Measurements from ENCODE around the gene NEUROD6. TPM values are rescaled to one million over a fixed set of nuclear protein-coding genes. Genes with fewer than 3 reads are reported as not detected.

The NEUROD6 gene
- total RNA-seq, 3 donors from 2014 or later: not detected

DNA sequence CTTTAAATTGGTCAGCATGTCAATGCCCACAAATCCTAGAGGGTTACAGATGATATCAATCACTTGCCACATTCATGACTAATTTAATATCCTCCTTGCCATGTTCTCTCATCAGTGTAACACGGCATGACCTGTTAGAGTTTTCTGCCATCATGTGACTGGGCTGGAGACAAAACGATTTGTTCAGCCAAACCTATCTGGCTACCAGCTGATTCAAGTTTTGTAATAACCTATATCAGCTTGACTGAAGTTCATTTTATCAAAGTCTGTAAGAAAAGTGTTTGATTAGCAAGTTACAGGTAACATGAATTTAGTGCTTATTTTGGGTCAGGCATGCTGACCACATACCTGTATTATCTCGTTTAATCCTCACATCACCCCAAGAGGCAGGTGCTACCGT is 25.7 kb downstream of the NEUROD6 start:
- no peaks in the 10 kb centered on the region for H3K36me3 Mint-ChIP-seq (ENCODE audit: insufficient read depth)
- no peak for ATAC-seq
- H3K9me3 Mint-ChIP-seq: no peaks in the 10 kb centered on the region
- no peaks in the 10 kb centered on the region for H3K4me1 Mint-ChIP-seq (ENCODE audit: low read depth)
- no peaks in the 10 kb centered on the region for H3K27me3 Mint-ChIP-seq (ENCODE audit: low read depth)
- no peak overlapping the region for H3K4me3 Mint-ChIP-seq
- DNase-seq: no peak

DNA sequence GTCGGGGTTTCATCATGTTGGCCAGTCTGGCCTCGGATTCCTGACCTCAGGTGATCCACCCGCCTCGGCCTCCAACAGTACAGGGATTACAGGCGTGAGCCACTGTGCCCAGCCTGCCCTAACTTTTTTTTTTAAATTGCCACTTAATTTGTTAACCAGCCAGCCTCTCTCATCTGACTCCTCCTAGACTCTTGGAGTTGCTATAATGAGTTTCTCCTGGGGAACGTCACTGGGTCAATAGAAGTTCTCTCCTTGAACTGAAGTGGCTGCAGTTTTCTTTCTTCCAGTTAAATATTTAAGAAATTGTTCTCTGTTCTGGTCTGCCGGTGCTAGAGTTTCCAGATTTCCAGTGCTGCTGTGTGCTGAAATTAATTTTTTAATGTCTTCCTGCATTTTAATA is 27.6 kb downstream of the NEUROD6 start:
- ATAC-seq: no peak
- Mint-ChIP-seq H3K9me3 (no peaks in the 10 kb centered on the region), H3K4me1 (ENCODE audit: low read depth) (no peaks in the 10 kb centered on the region), H3K4me3 (no peak overlapping the region), H3K27me3 (ENCODE audit: low read depth) (no peaks in the 10 kb centered on the region), H3K36me3 (ENCODE audit: insufficient read depth) (no peaks in the 10 kb centered on the region)
- DNase-seq: no peak

DNA sequence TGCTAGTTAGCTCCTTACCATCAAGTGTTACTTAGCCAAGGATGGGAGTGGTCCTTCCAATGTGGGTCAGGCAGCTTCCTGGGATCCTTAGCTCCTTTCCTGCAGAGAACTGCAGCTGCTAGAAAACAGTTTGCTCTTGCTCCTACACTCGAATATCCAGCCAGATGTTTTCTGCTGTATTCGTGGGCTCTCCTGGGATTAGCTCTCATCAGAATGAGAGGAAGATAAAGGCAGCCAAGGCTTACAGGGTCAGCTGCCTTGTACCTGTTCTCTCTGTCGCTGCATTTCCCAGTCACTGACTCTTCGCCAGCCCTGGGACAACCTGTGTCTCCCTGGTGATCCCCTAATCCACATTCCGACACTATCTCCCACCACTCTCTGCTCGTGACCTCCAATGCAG is 29.0 kb downstream of the NEUROD6 start:
- no peaks in the 10 kb centered on the region for H3K36me3 Mint-ChIP-seq (ENCODE audit: insufficient read depth)
- H3K4me1 Mint-ChIP-seq (ENCODE audit: low read depth): no peaks in the 10 kb centered on the region
- H3K27me3 Mint-ChIP-seq (ENCODE audit: low read depth): no peaks in the 10 kb centered on the region
- H3K4me3 Mint-ChIP-seq: no peak overlapping the region
- no peak for ATAC-seq
- DNase-seq: no peak
- H3K9me3 Mint-ChIP-seq: no peaks in the 10 kb centered on the region

DNA sequence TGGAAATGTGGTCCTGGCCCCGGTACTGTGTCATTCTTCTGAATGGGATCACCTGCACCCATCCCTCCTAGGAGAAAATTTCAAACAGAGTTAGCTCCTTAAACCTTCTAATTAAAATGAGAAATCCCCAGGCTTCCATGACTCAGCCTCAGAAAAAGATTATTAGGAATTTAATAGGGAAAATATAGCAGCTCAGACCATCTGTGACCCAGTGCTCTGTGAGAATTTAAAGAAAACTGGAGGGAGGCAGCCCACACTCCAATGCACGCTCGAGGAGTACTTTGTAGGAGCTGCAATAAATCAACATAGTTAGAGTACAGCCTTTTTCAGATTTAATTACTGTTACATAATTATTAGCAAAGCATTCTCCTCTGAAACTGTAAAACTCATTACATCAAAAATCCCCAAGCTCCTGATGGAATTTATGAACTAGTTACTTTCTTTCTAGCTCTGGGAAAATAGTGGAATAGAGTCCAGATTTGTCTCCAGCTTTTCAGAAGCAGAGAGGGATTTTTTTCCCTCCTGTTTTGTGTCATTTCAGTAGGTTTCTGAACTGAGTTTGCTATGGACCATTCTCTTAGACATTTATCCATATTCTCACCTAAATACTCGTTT is 30.1 kb downstream of the NEUROD6 start:
- ATAC-seq (no peak), DNase-seq (no peak)
- no peak overlapping the region for H3K4me3 Mint-ChIP-seq
- no peaks in the 10 kb centered on the region for H3K27me3 Mint-ChIP-seq (ENCODE audit: low read depth)
- H3K4me1 Mint-ChIP-seq (ENCODE audit: low read depth): no peaks in the 10 kb centered on the region
- H3K36me3 Mint-ChIP-seq (ENCODE audit: insufficient read depth): no peaks in the 10 kb centered on the region
- peaks cover 3% of the 10 kb centered on the region for H3K9me3 Mint-ChIP-seq

DNA sequence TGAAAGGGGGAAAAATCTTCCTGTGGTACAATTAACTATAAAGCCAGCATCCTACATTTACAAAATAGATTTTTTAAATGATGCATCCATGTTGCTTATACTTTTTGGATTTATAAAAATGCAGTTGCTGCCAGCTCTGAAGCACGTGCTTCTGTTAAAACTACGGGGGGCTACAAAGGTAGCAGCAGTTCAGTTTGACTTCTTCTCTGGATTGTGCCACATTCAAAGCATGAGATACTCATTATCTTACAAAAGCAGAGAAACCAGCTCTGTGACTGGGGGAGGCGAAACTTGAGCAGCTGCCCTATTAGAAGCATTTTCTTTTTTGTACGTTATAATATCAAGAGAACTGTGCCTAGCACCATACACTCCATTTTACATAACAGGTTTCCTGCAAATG is 31.1 kb downstream of the NEUROD6 start:
- DNase-seq (no peak), ATAC-seq (no peak)
- Mint-ChIP-seq H3K4me1 (ENCODE audit: low read depth) (no peaks in the 10 kb centered on the region), H3K27me3 (ENCODE audit: low read depth) (no peaks in the 10 kb centered on the region), H3K9me3 (peaks cover 3% of the 10 kb centered on the region), H3K4me3 (no peak overlapping the region), H3K36me3 (ENCODE audit: insufficient read depth) (no peaks in the 10 kb centered on the region)

DNA sequence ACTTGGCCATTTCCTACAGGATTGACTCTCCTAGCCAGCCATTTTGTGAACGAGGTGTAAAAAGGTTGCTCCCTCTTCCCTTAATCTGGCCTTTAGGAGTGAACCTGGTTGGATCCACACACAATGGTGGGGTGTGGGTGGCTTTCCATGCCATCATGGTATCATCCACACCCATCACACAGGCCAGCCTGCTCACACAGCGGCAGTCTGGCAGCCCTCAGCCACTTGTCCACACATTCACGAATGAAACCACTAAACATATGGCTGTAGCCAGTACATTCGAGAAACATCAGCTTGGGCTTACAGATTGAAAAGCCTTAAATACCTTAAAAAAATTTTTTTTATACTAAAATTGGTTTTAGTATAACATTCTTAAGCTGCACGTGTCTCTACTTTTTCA is 31.9 kb downstream of the NEUROD6 start:
- H3K9me3 Mint-ChIP-seq: peaks cover 3% of the 10 kb centered on the region
- no peaks in the 10 kb centered on the region for H3K27me3 Mint-ChIP-seq (ENCODE audit: low read depth)
- H3K36me3 Mint-ChIP-seq (ENCODE audit: insufficient read depth): no peaks in the 10 kb centered on the region
- DNase-seq: no peak
- no peak overlapping the region for H3K4me3 Mint-ChIP-seq
- ATAC-seq: no peak
- no peaks in the 10 kb centered on the region for H3K4me1 Mint-ChIP-seq (ENCODE audit: low read depth)

DNA sequence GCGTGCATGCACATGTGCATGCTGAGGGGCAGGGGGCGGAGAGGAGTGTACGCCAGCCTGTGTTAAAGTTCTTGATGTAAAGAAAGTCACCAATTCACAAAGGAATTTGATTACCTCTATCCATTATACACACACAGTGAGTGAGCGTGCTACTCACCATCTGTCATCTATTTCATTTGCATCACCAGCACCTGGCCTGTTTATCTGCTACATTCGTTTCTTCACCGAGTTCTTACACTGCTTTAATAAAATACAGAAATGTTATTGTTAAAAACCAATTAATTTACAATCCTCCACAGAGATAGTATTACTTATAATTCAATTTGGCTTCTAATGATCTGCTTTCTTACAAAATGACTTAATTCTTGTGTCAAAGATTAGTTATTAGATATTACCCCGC is 32.6 kb downstream of the NEUROD6 start:
- no peak for ATAC-seq
- DNase-seq: no peak
- Mint-ChIP-seq H3K4me3 (no peak overlapping the region), H3K27me3 (ENCODE audit: low read depth) (no peaks in the 10 kb centered on the region), H3K36me3 (ENCODE audit: insufficient read depth) (no peaks in the 10 kb centered on the region), H3K9me3 (peaks cover 3% of the 10 kb centered on the region), H3K4me1 (ENCODE audit: low read depth) (no peaks in the 10 kb centered on the region)

DNA sequence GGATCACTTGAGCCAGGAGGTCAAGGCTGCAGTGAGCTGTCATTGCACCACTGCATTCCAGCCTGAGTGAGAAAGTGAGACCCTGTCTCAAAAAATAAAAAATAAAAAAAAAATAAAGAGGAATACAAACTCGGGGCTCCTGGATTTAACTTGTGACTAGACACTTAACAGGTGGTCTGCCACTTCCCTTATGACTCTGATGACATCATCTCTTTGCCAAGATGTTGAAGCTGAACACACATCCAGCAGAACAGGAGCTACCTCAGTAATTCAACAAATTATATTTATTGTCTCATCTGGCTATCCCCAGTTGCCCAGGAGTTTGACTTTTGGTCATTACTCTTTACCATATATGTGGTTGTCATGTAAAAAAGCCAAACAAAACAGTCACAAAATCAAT is 35.3 kb downstream of the NEUROD6 start:
- H3K36me3 Mint-ChIP-seq (ENCODE audit: insufficient read depth): no peaks in the 10 kb centered on the region

DNA sequence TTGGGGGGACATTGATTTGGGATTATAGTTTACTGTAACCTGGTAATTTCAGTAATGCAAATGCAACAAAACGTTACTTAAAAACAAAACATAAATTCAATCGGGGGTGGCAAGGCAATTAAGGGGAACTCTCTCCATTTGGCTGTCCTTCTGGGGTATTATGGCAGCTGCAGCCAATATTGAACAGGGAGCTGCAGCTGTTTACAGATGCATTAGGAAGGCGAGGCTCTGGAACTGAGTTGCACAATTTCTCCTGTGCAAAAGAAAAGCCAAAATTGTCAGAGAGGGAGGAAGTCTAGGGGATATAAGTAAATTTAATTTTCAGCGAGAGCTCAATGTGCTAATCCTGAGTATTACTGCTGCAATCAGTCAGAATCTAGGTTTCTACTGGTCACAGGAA is 36.1 kb downstream of the NEUROD6 start:
- no peaks in the 10 kb centered on the region for H3K27me3 Mint-ChIP-seq (ENCODE audit: low read depth)
- no peak for DNase-seq
- no peak for ATAC-seq
- no peak overlapping the region for H3K4me3 Mint-ChIP-seq
- no peaks in the 10 kb centered on the region for H3K4me1 Mint-ChIP-seq (ENCODE audit: low read depth)
- peaks cover 3% of the 10 kb centered on the region for H3K9me3 Mint-ChIP-seq
- H3K36me3 Mint-ChIP-seq (ENCODE audit: insufficient read depth): no peaks in the 10 kb centered on the region

More for the DNA sequence above, 35.3 kb downstream of the NEUROD6 start:
- DNase-seq (no peak), ATAC-seq (no peak)
- Mint-ChIP-seq H3K4me3 (no peak overlapping the region), H3K9me3 (peaks cover 3% of the 10 kb centered on the region), H3K4me1 (ENCODE audit: low read depth) (no peaks in the 10 kb centered on the region), H3K27me3 (ENCODE audit: low read depth) (no peaks in the 10 kb centered on the region)

DNA sequence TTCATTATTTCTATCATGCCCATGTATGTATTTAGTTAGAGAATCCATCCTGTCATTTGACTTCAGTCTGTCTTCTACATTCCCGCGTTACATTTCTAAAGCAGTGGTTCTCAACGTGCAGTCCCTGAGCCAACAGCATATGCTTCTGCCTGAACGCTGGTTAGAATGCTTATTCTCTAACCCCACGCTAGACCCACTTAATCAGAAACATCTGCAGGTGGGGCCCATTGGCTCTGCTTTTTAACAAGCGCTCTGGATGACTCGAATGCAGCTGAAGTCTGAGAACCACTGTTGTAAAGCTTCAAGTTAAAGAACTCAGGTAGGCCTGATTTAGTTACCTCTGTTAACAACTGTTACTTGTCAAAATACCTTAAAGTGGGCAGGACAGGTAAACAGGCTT is 38.2 kb downstream of the NEUROD6 start:
- peaks cover 3% of the 10 kb centered on the region for H3K9me3 Mint-ChIP-seq
- ATAC-seq (no peak), DNase-seq (no peak)
- no peaks in the 10 kb centered on the region for H3K4me1 Mint-ChIP-seq (ENCODE audit: low read depth)
- H3K27me3 Mint-ChIP-seq (ENCODE audit: low read depth): no peaks in the 10 kb centered on the region
- no peaks in the 10 kb centered on the region for H3K36me3 Mint-ChIP-seq (ENCODE audit: insufficient read depth)
- no peak overlapping the region for H3K4me3 Mint-ChIP-seq

DNA sequence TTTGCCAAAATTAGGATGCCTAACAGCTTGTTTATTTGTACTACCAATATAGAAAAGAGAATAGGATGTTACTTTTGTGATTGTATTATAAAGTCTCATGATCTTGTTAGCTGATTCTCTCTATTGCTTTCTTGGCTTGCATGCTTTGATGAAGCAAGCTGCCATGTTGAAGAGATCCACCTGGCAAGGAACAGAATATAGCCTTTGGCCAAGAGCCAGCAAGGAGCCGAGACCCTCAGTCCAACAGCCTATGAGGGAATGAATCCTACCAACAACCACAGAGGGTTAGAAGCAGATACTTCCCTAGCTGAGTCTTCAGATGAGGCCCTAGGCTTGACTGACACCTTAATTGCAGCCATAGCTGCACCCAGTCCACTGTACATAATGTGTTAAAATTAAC is 41.2 kb downstream of the NEUROD6 start:
- Mint-ChIP-seq H3K36me3 (ENCODE audit: insufficient read depth) (no peaks in the 10 kb centered on the region), H3K4me1 (ENCODE audit: low read depth) (no peaks in the 10 kb centered on the region), H3K4me3 (no peak overlapping the region), H3K27me3 (ENCODE audit: low read depth) (no peaks in the 10 kb centered on the region), H3K9me3 (peaks cover 2% of the 10 kb centered on the region)
- no peak for DNase-seq
- no peak for ATAC-seq

DNA sequence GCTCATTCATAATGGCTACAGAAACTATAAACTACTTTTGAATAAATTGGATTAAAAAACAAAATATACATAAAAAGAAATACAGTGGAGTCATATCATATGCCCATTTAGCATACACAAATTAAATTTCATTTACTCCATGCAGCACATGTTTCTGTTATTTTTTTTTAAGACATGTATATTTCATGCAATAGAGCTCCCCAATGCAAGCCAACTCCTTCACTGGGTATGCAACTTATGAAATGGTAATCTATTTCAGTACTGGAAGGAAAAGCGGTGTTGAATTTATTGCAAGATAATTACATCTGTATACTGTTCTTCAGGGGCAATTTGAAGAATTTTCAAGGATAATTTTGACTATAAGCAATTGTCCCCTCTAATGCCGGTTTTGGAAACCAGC is 49.9 kb downstream of the NEUROD6 start:
- DNase-seq (no peak), ATAC-seq (no peak)
- H3K27me3 Mint-ChIP-seq (ENCODE audit: low read depth): peaks cover 2% of the 10 kb centered on the region
- no peaks in the 10 kb centered on the region for H3K36me3 Mint-ChIP-seq (ENCODE audit: insufficient read depth)
- no peaks in the 10 kb centered on the region for H3K4me1 Mint-ChIP-seq (ENCODE audit: low read depth)
- no peak overlapping the region for H3K4me3 Mint-ChIP-seq
- peaks cover 7% of the 10 kb centered on the region for H3K9me3 Mint-ChIP-seq

Other genes with a start within 250 kb of the NEUROD6 start
- gene ITPRID1, start 173.4 kb upstream of the NEUROD6 start, total RNA-seq: not detected

All from activated T-cell treated with anti-CD3 and anti-CD28 coated beads, Interleukin-2, amount 50 U/mL, for 4 hours (primary cell).